CD4-positive, alpha-beta T cell treated with Interleukin-15 for 1 hour (primary cell): ENCODE data around the gene AACS.

Experiments
- DNase-seq: peaks from one replicate; pipeline ENCODE4 v3.0.0-alpha.2; 2020

Gene AACS

DNA sequence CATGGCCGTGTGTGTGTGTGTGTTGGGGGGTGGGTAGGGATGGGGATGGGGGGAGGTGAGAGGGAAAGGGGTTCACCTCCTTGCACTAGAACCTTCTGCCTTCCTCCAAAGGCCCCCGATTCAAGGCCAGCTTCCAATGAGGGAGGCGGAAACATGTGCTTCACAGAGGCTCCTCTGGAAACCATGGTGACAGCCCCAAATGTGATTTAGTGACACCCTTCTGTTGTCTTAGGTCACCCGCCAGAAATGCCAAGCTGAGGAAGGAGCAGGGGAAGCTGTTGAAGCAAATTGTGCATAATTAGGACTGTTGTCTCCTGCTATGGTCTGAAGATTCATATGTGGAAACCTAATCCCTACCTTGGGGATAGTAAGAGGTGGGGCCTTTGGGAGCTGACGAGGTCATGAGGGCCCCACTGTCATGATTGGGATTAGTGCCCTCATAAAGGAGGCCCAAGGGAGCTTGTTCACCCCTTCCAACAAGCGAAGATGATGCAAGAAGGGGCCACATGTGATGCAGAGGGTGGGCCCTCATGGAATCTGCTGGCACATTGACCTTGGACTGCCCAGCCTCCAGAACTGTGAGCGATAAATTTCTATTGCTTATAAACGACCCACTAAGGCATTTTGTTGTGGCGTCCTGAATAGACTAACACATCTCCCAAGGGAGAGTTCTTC lies 95.2 kb downstream of the AACS start:
- DNase-seq = no peak

DNA sequence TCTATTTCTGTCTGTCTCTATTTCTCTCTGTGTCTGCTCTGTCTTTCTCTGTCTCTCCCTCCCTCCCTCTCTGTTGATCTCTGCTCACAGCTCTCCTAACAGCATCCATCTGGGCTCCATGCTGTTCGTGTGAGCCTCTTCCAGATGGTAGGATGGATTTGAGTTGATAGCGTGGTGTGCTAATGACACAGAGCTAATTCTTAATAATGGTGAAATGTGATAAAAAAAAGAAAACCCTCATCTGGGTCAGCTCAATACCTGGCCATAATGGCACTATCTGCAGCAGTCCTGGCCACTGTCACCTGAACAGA lies 96.4 kb downstream of the AACS start:
- DNase-seq = no peak

GRCh38 chr12:125162489-125163028 lies 97.3 kb downstream of the AACS start:
- DNase-seq = no peak

DNA sequence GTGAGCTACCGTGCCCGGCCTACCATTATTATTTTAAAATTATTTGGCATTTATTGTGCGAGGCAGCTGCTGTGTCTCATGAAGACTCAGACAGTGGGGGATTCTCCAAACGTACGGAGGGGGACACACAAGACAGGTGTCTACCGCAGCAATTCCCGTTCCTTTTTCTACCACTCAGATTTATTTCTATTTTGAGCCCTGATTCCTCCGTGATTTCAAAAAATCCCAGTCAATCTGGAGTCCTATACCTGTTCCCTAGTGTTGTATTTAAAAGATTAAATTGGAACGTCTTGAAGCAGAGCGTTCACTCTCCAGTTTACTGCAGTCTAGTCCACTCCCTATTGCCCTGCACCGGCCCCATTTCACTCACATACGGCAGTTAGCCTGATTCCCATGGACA lies 97.9 kb downstream of the AACS start:
- no peak for DNase-seq

DNA sequence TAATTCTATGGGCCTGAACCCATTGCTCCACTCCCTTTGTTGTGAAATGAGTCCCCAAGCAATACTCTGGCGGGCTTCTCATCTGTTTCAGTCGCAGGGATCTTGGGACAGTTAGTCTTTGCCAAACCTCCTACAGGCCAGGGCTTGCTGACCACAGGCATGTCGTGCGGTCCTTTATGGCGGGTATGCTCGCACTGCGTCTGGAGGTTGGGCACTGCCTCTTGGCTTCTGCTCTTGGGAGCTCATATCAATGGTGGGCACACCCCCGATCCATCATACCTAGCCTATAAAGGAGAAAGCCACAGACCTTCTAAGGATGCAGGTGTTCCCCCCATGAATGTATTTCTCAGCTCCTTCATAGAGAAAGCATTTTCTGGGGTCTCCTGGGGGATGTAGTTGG lies 99.3 kb downstream of the AACS start:
- no peak for DNase-seq

DNA sequence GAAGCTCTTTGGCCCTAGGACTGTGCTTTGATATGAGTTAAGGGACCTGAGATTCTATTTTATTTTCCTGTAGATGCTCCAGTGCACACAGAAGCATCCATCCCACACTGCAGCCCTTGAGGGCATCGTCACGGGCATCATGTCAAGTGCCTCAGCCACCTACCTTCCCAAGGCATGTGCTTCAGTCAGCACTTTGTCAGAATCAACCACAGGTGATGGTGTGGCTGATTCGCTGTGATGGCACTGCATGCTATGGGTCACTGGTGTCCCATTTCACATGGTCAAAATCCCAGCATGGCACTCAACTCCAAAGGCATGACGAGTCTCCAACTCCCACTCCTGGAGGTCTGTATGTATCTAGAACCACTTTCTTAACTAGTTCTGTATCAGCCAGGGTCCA lies 100.8 kb downstream of the AACS start:
- DNase-seq = no peak

DNA sequence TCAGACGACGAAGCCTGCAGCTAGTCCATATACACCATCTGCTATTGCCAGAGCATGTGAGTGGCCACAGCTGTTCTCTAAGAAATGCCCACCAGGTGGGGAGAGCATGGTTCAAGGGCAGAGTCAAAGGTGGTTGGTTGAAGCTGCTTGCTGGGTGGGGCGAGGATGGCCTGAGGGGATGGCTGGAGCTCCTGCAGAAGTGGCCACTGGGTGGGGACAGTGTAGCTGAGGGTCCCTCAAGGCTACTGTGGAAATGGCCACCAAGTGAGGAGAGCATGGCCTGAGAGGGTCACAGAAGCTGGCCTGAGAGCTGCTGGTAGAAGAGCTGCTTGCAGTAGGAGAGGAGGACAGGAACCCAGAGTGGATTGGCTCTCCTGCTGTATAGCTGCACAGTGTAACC lies 102.4 kb downstream of the AACS start:
- DNase-seq = no peak

DNA sequence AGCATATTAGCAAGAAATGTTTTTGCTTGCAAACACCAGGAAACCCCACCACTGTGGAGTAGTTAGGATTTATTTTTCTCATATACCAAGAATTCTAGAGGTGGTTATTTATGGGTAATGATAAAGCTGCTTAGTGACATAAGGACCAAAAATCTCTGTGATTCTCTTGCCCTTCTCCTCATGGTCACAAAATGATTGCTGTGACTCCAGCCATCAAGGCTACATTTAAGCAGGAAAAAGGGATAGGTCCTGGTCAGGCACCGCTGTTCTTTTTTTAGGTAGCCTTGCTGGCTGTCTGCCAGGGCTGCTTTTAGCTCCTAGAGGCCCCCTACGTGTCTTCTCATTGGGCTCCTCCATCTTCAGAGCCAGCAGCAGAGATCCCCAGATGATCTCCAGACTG lies 104.2 kb downstream of the AACS start:
- no peak for DNase-seq

GRCh38 chr12:125169870-125170269 lies 104.6 kb downstream of the AACS start:
- no peak for DNase-seq

- no peak for DNase-seq
Observed at GRCh38 chr12:125171267-125171666, 106.0 kb downstream of the AACS start.

- no peak for DNase-seq
Observed at GRCh38 chr12:125172231-125172850, 107.1 kb downstream of the AACS start.

GRCh38 chr12:125175576-125175975 lies 110.3 kb downstream of the AACS start:
- DNase-seq = no peak

DNA sequence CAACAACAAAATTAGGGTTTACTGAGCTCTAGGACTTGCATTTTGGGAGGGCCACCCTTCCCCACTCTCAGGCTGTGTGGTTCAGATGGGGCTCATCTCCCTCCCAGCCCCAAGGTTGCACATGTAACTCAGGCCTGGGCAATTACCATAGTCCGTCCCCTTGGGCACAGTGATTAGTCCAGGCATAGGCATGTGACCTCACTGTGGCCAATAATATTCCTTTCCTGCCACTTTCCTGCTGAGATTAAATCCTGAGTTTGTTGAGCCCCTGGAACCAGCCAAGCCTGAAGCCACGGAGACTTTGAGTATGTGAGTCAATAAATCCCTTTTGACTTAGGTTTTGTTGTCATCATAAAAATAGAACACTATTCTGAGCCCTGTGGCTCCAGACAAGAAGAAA lies 113.0 kb downstream of the AACS start:
- DNase-seq = no peak

DNA sequence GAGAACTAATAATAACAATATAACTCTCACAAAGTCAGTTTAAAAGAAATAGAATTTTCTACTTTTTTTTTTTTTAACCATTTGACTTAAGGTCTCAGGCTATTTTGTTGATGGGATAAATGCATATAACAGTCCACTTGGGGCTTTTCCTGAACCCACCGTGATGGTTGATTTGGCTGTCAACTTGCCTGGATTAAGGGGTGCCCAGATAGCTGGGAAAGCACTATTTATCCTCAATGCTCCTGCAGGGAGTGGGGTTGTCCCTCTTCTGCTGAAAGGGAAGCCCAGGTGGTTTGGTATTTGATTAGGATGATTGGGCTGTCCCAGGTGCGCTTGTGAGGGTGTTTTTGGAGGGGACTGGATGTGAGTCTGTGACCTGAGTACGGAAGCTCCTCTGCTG lies 114.9 kb downstream of the AACS start:
- no peak for DNase-seq

- DNase-seq = no peak
Observed at GRCh38 chr12:125181107-125181506, 115.9 kb downstream of the AACS start.

GRCh38 chr12:125183187-125184067 lies 118.2 kb downstream of the AACS start:
- peak; percentile 63 for DNase-seq

DNA sequence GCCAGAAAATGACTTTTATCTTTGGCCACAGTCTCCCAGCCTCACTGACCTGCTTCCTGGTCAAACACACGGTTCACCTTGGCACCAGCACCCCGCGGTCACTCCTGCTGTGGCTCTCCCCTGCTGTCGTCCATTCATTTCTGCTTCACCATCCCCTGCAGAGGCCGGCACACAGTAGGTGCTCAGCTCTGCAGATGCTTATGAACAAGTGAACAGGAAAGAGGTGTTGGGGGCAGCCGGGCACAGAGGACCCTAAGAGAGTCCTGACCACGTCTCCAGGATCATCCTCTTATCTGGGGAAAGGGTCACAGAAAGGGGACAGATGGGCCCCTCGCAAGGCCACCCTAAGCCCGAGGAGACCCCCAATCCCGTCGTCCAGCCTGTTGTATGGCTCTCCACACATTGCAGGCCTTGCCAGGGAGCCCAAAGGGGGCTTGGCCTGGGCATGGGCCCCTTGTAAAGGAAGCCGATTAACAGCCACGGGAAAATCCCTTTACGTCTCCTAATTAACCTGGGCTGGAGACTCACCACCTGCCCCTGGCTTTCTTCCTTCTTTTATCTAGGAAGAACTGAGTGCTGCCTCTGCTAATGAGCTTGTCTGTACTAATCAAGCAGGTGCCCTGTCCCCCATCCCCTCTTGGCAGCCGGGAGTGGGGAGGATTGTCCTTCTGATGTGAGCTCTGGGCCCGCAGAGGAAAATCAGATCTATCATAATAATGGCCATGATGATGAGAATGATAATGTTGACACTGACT lies 119.2 kb downstream of the AACS start:
- no peak for DNase-seq

DNA sequence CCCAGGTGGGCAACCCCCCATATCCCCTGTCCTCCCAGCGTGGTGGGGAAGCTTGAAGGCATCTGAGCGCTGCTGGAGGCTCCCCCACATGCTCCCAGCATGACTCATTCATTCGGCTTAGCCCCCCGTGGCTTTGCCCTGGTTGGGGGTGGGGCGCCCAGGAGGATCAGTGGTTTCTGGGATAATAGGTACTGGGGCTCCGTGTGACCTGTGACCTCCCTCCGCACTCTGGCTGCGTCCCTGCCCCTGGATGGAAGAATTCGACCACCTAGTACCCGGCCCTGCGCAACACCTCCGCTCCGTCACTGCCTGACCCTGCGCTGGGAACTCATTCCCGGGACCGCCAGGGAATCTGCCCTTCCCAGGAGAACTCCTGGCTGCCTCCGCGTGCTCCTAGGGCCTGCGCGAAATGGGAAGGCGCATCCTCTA lies 120.1 kb downstream of the AACS start:
- DNase-seq = no peak

DNA sequence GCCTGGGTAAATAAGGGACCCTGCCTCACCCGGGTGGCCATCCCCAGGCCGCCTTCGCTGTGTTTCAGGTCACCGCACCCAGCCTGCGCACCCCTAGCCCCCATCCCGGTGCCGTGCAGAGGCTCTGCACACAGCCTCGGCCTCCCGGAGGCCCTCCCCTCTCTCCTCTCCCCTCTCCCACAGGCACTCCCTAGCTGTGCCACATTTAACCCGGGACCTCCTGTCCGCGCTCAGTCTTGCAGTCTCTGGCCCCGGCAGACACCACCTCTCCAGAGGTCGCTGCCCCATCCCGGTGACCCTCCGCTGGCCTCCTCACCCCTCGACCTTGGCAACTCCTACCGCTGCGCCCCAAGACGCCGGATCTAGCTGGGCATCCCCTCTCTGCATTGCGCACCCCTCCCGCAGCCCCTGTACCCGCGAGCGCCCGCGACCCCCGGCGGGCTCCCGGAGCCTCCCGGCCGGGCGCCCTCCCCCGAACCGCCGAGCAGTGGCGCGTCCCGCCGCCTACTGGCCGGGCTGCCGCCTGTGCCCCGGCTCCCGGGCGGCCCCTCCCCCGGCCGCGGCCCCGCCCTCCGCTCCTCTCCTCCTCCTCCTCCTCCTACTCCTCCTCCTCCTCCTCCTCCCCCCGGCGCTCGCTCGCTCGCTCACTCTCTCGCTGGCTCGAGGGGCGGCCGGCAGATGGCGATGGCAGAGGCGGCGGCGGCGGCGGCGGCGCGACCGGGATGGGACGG lies 120.7 kb downstream of the AACS start, which contains the start of gene TMEM132B:
Gene TMEM132B, plus strand, starts transcription at position 647 of the 731 bp plus-strand sequence.
- peak; percentile 44 for DNase-seq

- DNase-seq = no peak
Observed at GRCh38 chr12:125186471-125187147, 121.4 kb downstream of the AACS start.

GRCh38 chr12:125187148-125187745 lies 122.0 kb downstream of the AACS start:
- DNase-seq = no peak
